Femur (tissue), 1 donor: ENCODE results near the gene BICRAL.
"Not testable (repeated sequence)": the region's sequence is repeated elsewhere in the genome, so short reads cannot be mapped to it uniquely, and the experiment has no call there.

Experiments
- DNase-seq: peaks from one replicate; pipeline ENCODE4 v3.0.0-alpha.2; 2017

The BICRAL gene

GRCh38 chr6:42902429-42903263 lies 120.8 kb downstream of the BICRAL start:
- DNase-seq: not testable (repeated sequence)

GRCh38 chr6:42904467-42904866 lies 122.6 kb downstream of the BICRAL start:
- DNase-seq: no peak

- no peak for DNase-seq
Observed at GRCh38 chr6:42907336-42907735, 125.5 kb downstream of the BICRAL start.

- no peak for DNase-seq
Observed at GRCh38 chr6:42909835-42910234, 128.0 kb downstream of the BICRAL start.

- DNase-seq: no peak
Observed at GRCh38 chr6:42911171-42912021, 129.5 kb downstream of the BICRAL start.

- DNase-seq: no peak
Observed at GRCh38 chr6:42914546-42914945, 132.7 kb downstream of the BICRAL start.

- no peak for DNase-seq
Observed at GRCh38 chr6:42915732-42916131, 133.9 kb downstream of the BICRAL start, which contains the start of gene PTCRA. PTCRA (plus strand) TSS chr6:42916053; CDS start chr6:42916070, 17 bp downstream.

GRCh38 chr6:42916288-42916687 lies 134.4 kb downstream of the BICRAL start:
- DNase-seq: no peak
